SKM-1 (cell line): ENCODE data around the gene KIAA0040.

ENCODE experiments used
- DNase-seq: peaks from one replicate; lab custom pipeline; 2025; ENCODE audit not compliant: unreplicated experiment; lab: John Stamatoyannopoulos, UW

The KIAA0040 gene

DNA sequence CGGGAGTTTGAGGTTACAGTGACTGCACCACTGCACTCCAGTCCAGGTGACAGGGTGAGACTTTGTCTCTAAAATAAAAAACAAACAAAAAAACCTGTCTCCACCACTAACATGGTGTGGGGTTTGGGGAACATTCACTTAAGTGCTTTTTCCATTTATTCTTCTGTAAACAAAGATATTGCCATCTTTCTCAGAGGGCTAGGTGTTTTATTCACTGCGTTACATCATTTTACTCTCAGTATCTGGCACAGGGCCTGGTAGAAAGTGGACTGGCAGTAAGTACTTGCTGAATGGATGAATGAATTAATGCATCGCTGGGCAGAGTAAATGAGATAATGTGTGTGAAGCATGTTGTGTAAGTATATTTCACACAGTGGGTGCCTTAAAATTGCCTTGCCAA, 20.1 kb downstream of the KIAA0040 start:
- DNase-seq = no peak

GRCh38 chr1:175171036-175171913, 21.3 kb downstream of the KIAA0040 start:
- no peak for DNase-seq

DNA sequence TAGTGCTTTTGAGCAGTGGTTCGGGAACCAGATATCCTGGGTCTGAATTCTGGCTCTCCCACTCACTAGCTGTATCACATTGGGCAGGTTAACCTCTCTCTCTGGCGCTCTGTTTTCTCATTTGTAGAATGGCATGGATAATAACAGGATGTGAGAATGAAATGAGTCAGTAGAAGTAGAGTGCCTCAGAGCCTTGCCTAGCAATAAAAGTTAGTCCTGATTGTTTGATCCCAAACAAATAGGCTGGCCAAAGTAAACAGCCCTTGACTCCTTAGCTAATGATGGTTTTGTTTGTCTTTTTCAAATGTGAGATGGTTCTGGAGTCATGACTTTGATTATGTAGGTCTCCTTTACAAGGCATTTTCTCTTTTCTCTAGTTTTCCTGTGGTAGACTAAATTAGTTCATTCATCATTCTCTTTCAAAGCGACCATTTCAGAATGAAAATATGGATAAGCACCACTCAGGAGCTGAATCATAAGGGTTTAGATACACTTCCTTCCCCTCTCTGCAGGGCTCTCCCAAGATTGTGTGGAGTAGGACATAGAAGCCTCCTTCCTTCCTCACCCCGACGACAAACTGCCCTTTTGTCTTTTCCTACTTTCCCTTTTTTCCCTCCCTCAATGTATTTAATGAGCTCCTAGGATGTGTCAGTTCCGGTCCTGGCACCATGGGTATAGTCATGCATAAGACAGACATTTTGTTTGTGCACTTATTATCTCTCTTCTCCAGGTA, 23.1 kb downstream of the KIAA0040 start:
- no peak for DNase-seq

DNA sequence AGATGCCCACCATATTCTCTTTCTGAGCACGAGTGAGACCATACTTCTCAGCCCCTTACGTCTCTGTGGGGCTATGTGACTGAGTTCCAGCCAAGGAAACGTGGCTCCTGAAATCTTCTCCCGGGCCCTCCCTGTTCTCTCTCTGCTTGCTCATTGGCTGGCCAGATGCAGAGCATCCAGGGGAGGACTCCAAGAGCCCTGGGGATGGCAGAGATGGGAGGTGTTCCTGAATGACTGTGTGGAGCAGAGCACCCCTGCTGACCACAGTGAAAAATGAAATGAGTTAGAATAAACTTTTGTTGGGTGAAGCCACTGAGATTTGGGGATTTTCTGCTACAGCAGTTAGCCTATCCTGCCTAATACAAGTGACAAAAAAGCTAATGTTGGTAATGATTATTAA, 23.8 kb downstream of the KIAA0040 start:
- DNase-seq = no peak

- DNase-seq = no peak
Observed at GRCh38 chr1:175167861-175168260, 24.7 kb downstream of the KIAA0040 start.

- DNase-seq = no peak
Observed at GRCh38 chr1:175166746-175167145, 25.8 kb downstream of the KIAA0040 start.

GRCh38 chr1:175164751-175165150, 27.8 kb downstream of the KIAA0040 start:
- no peak for DNase-seq

GRCh38 chr1:175163702-175164101, 28.9 kb downstream of the KIAA0040 start:
- DNase-seq = no peak

DNA sequence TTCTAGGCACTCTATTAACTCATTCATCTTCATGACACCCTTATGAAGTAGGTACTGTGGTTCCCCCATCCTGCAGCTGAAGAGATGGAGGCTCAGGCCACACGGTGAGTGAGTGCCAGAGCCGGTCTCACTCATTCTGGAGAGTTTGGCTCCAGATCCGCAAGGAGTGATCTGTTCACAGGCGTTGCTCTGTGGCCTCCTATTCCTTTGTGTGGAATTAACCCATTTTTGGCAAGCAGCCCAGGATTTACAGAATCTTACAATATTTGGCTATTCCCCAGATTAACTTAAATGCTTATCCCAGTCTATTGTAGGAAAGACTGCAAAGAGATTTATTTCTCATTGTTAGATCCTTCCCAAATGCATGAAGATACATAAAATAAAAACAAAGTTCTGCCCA, 29.6 kb downstream of the KIAA0040 start:
- no peak for DNase-seq

DNA sequence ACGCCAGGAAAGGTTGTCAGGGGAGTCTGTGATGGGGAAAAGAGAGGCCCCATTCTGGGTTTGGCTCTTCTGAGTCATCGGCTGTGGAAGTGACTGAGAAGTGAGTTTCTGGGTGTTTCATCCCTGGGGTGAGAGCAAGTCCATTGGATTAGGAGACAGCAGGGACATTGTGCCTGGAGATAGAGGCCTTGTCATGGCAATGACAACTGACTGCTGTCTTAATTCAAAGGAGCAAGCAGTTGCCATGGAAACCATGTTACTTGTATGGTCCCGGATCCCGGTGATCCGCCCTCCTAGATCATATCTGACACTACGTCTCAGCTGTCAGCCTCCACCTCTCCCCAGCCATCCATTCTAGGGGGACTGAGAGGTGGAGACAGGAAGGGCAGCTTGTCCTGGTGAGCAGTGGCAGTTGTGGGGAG, 34.4 kb downstream of the KIAA0040 start:
- no peak for DNase-seq

- DNase-seq = no peak
Observed at GRCh38 chr1:175157200-175157599, 35.4 kb downstream of the KIAA0040 start.

- DNase-seq = no peak
Observed at GRCh38 chr1:175155936-175156335, 36.6 kb downstream of the KIAA0040 start.

GRCh38 chr1:175155473-175155856, 37.1 kb downstream of the KIAA0040 start:
- no peak for DNase-seq

DNA sequence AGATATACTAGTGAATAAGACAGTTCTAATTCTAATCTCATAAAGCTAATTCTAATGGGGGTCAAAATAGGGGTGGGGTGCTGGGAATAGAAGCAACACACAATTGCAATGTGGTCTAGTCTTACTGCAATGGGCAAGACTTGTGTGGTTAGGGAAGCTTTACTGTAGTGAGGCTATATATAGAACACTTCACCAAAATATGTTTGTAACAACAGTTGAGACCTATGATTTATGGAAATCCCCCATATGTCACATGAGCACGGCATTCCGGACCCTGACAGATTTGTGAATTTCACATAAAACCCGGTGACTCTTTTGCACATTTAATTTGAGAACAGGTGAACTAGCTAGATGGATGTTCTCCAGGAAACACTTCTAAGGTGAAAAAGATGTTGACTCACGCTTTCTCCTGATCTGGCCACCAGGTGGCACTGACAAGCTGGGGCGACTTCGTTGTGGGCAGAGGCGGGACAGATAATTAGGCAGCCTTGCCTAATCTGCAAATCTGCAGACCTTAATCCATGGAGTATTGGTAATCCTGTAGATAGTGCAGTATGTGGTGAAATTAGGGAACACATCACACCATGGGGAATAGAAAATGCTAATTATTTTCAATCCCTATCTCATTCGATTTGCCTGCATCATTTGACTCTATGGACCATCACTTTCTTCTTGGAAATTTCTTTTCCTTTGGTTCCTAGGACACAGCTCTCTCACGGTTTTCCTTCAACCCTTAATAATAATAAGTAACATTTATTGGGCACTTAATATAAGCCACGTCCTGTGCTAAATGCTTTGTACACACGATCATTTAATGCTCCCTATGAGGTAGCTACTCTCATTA, 37.7 kb downstream of the KIAA0040 start:
- DNase-seq = peak; percentile 78

- DNase-seq = peak; percentile 53
Observed at GRCh38 chr1:175152006-175152652, 40.4 kb downstream of the KIAA0040 start.

- DNase-seq = no peak
Observed at GRCh38 chr1:175150596-175151319, 41.8 kb downstream of the KIAA0040 start.

DNA sequence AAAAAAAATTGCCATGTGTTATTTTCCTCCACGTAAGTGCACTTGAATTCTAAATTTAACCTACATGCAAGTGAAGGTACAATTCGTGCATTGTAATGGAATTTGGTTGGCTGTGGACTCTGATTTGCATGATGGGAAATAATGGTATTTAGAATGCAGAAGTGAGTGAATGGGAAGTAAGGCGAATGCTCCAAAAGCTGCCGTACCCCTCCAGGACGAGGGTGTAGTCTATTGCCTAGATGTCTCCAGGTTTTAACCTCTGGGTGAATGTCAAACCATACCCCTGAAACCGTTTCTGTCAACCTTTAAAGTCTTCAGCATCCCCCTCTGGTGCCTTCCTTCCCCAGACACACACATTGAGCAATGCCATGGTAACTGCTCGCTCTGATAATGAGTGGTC, 44.5 kb downstream of the KIAA0040 start:
- DNase-seq = no peak

GRCh38 chr1:175147569-175147968, 45.0 kb downstream of the KIAA0040 start:
- no peak for DNase-seq

GRCh38 chr1:175146529-175147213, 45.9 kb downstream of the KIAA0040 start:
- peak; percentile 87 for DNase-seq
